ENCODE measurements around the gene NR2F1-AS1. TPM values are rescaled to one million over a fixed set of nuclear protein-coding genes. Genes with fewer than 3 reads are reported as not detected.

NR2F1-AS1 gene
- polyA plus RNA-seq, 1 experiment: 29.9 TPM

- no peaks in the 10 kb centered on the region for H3K9me3 ChIP-seq (ENCODE audit: control insufficient read depth, insufficient read depth, low read length)
- H3K27ac ChIP-seq (ENCODE audit: low read depth, low read length): no peak overlapping the region
- no peak for TF ChIP-seq CTCF (IDR thresholded peaks at IDR 0.05; ENCODE audit: low read depth, low read length)
- DNase-seq (ENCODE audit: low read depth, low spot score): no peak
- ChIA-PET CTCF (no interaction called here), POLR2A (interaction anchor here (0.5 to 0.6 kb wide), 2 partner anchors 379 to 961 kb away, joined by 3 read pairs; no protein-coding TSS in a partner anchor)
- H3K4me3 ChIP-seq (ENCODE audit: low read depth, low read length): no peak overlapping the region
- no peaks in the 10 kb centered on the region for H3K27me3 ChIP-seq (ENCODE audit: control insufficient read depth, insufficient read depth, low read length)
These were observed 152.2 kb downstream of the NR2F1-AS1 start for GRCh38 chr5:93428868-93429267.

- POLR2A ChIA-PET: no interaction called here
- no peak overlapping the region for H3K27ac ChIP-seq (ENCODE audit: low read depth, low read length)
- no peaks in the 10 kb centered on the region for H3K27me3 ChIP-seq (ENCODE audit: control insufficient read depth, insufficient read depth, low read length)
- no peak for TF ChIP-seq CTCF (IDR thresholded peaks at IDR 0.05; ENCODE audit: low read depth, low read length)
- no peaks in the 10 kb centered on the region for H3K9me3 ChIP-seq (ENCODE audit: control insufficient read depth, insufficient read depth, low read length)
- DNase-seq (ENCODE audit: low read depth, low spot score): no peak
- no peak overlapping the region for H3K4me3 ChIP-seq (ENCODE audit: low read depth, low read length)
- CTCF ChIA-PET: no interaction called here
These were observed 153.7 kb downstream of the NR2F1-AS1 start for GRCh38 chr5:93427316-93427715.

- ChIA-PET CTCF (no interaction called here), POLR2A (no interaction called here)
- no peak for TF ChIP-seq CTCF (IDR thresholded peaks at IDR 0.05; ENCODE audit: low read depth, low read length)
- Histone ChIP-seq H3K9me3 (ENCODE audit: control insufficient read depth, insufficient read depth, low read length) (no peaks in the 10 kb centered on the region), H3K27ac (ENCODE audit: low read depth, low read length) (no peak overlapping the region), H3K27me3 (ENCODE audit: control insufficient read depth, insufficient read depth, low read length) (no peaks in the 10 kb centered on the region), H3K4me3 (ENCODE audit: low read depth, low read length) (no peak overlapping the region)
- no peak for DNase-seq (ENCODE audit: low read depth, low spot score)
These were observed 155.9 kb downstream of the NR2F1-AS1 start for GRCh38 chr5:93425096-93425495.

GRCh38 chr5:93423300-93423699 lies 157.7 kb downstream of the NR2F1-AS1 start:
- Histone ChIP-seq H3K9me3 (ENCODE audit: control insufficient read depth, insufficient read depth, low read length) (no peaks in the 10 kb centered on the region), H3K4me3 (ENCODE audit: low read depth, low read length) (no peak overlapping the region), H3K27ac (ENCODE audit: low read depth, low read length) (no peak overlapping the region), H3K27me3 (ENCODE audit: control insufficient read depth, insufficient read depth, low read length) (no peaks in the 10 kb centered on the region)
- POLR2A ChIA-PET: no interaction called here
- CTCF ChIA-PET: no interaction called here
- DNase-seq (ENCODE audit: low read depth, low spot score): no peak
- TF ChIP-seq CTCF (IDR thresholded peaks at IDR 0.05; ENCODE audit: low read depth, low read length): no peak

- H3K27ac ChIP-seq (ENCODE audit: low read depth, low read length): no peak overlapping the region
- no peaks in the 10 kb centered on the region for H3K9me3 ChIP-seq (ENCODE audit: control insufficient read depth, insufficient read depth, low read length)
- DNase-seq (ENCODE audit: low read depth, low spot score): no peak
- no peak overlapping the region for H3K4me3 ChIP-seq (ENCODE audit: low read depth, low read length)
- CTCF ChIA-PET: no interaction called here
- no peak for TF ChIP-seq CTCF (IDR thresholded peaks at IDR 0.05; ENCODE audit: low read depth, low read length)
- POLR2A ChIA-PET: no interaction called here
- H3K27me3 ChIP-seq (ENCODE audit: control insufficient read depth, insufficient read depth, low read length): no peaks in the 10 kb centered on the region
These were observed 158.3 kb downstream of the NR2F1-AS1 start for GRCh38 chr5:93422652-93423280.
